K562 (cell line): ENCODE results near the gene SLC22A23. TPM values are rescaled to one million over a fixed set of nuclear protein-coding genes. Genes with fewer than 3 reads are reported as not detected.

ENCODE experiments used
- ARNT ChIP-seq, 2 experiments: fragments of 450-650 bp; IDR thresholded peaks; 2 replicates each; pipeline ENCODE4 v1.6.1; 2016; ENCODE audit warnings: mild to moderate bottlenecking in 1 of 2
- CCAR2 ChIP-seq: fragments of 200-400 bp; formaldehyde crosslinking; IDR thresholded peaks from 2 replicates; pipeline ENCODE4 v1.6.1; 2017; ENCODE audit warnings: mild to moderate bottlenecking, low read depth, low read length
- CREBBP ChIP-seq: IDR thresholded peaks from one replicate; pipeline ENCODE4 v1.6.1; 2012; ENCODE audit warnings: low read depth, mild to moderate bottlenecking, control low read depth, inconsistent platforms, low read length
- DEAF1 ChIP-seq: fragments of 450-650 bp; formaldehyde crosslinking; IDR thresholded peaks from 2 replicates; pipeline ENCODE4 v1.4.0; 2020; ENCODE audit warnings: mild to moderate bottlenecking, moderate library complexity
- HMG20B ChIP-seq: fragments of 250-450 bp; sonication (Bioruptor Pico); IDR thresholded peaks from 2 replicates; pipeline ENCODE4 v1.5.0; 2021; ENCODE audit warnings: mild to moderate bottlenecking
- ID3 ChIP-seq, 2 experiments: fragments of 250-450 bp in 1 of 2; fragments of 450-650 bp in 1 of 2; sonication (Bioruptor Pico) in 1 of 2; IDR thresholded peaks; 2 replicates each; pipeline versions ENCODE4 v1.6.1 to v1.8.0; 2016 to 2021; ENCODE audit warnings: mild to moderate bottlenecking in 2 of 2, moderate library complexity in 2 of 2, missing compliant biosample characterization in 1 of 2, missing genetic modification characterization in 1 of 2
- L3MBTL2 ChIP-seq: fragments of 450-650 bp; IDR thresholded peaks from 2 replicates; pipeline ENCODE4 v1.6.1; 2016; ENCODE audit warnings: mild to moderate bottlenecking, moderate library complexity
- MAFK ChIP-seq: IDR thresholded peaks from 2 replicates; pipeline ENCODE4 v1.6.1; 2011; ENCODE audit warnings: low read length, improper control_type of control experiment
- PHF21A ChIP-seq: fragments of 450-650 bp; IDR thresholded peaks from 2 replicates; pipeline ENCODE4 v1.6.1; 2017; ENCODE audit warnings: low read depth, borderline replicate concordance
- PHTF2 ChIP-seq: fragments of 250-450 bp; sonication (Bioruptor Pico); IDR thresholded peaks from 2 replicates; pipeline ENCODE4 v1.5.0; 2021; ENCODE audit warnings: mild to moderate bottlenecking
- RB1 ChIP-seq: fragments of 450-650 bp; IDR thresholded peaks from 2 replicates; pipeline ENCODE4 v1.6.1; 2017; ENCODE audit warnings: low read depth, mild to moderate bottlenecking
- RFX1 ChIP-seq: fragments of 450-650 bp; IDR thresholded peaks from 2 replicates; pipeline ENCODE4 v1.6.1; 2016; ENCODE audit warnings: mild to moderate bottlenecking, moderate library complexity
- SMAD4 ChIP-seq: fragments of 250-450 bp; sonication (Bioruptor Pico); conservative IDR thresholded peaks from 2 replicates; pipeline ENCODE4 v1.8.0; 2021; ENCODE audit warnings: inconsistent platforms, mild to moderate bottlenecking, moderate library complexity
- SMARCA4 ChIP-seq: fragments of 450-650 bp; IDR thresholded peaks from 2 replicates; pipeline ENCODE4 v1.6.1; 2016
- SMARCA5 ChIP-seq: fragments of 450-650 bp; IDR thresholded peaks from 2 replicates; pipeline ENCODE4 v1.6.1; 2016
- XRCC4 ChIP-seq: IDR thresholded peaks from one replicate; pipeline ENCODE4 v1.6.1; 2011; ENCODE audit not compliant: insufficient read depth, insufficient read length; ENCODE audit errors: extremely low read depth
- ZNF197 ChIP-seq: fragments of 200-800 bp; sonication (Bioruptor generic); IDR thresholded peaks from 2 replicates; pipeline ENCODE4 v1.6.1; 2016; ENCODE audit warnings: low read depth, missing genetic modification characterization, missing compliant biosample characterization
- ZNF280B ChIP-seq: fragments of 250-450 bp; sonication (Bioruptor Pico); IDR thresholded peaks from 2 replicates; pipeline ENCODE4 v1.5.1; 2021; ENCODE audit warnings: mild to moderate bottlenecking
- ZNF589 ChIP-seq: fragments of 200-800 bp; sonication (Bioruptor generic); IDR thresholded peaks from 2 replicates; pipeline ENCODE4 v1.6.1; 2016; ENCODE audit warnings: low read depth, missing genetic modification characterization, missing compliant biosample characterization
- ZNF717 ChIP-seq: fragments of 250-450 bp; sonication (Bioruptor Pico); IDR thresholded peaks from 2 replicates; pipeline ENCODE4 v1.5.0; 2021
- ZNF740 ChIP-seq, 3 experiments: fragments of 200-800 bp in 1 of 3; sonication (Bioruptor generic) in 1 of 3; sonication (generic) in 1 of 3; formaldehyde crosslinking in 1 of 3; IDR thresholded peaks; 2 replicates each; pipeline versions ENCODE4 v1.6.1 to v1.8.0; 2016 to 2022; ENCODE audit warnings: mild to moderate bottlenecking in 2 of 3, missing compliant biosample characterization in 2 of 3, missing genetic modification characterization in 2 of 3, missing genetic modification reagents in 1 of 3
- ZZZ3 ChIP-seq: fragments of 450-650 bp; IDR thresholded peaks from 2 replicates; pipeline ENCODE4 v1.6.1; 2016; ENCODE audit warnings: antibody characterized with exemption, mild to moderate bottlenecking, moderate library complexity
- polyA plus RNA-seq, 8 experiments: library from polyadenylated mRNA; depleted of rRNA in 4 of 8; stranded (reverse) in 5 of 8; unstranded in 3 of 8; fragments of >200 nt; fragmentation: Nextera tagmentation in 2 of 8; fragmentation: Illumina TruSeq in 1 of 8; extraction: Ambion mirVana in 2 of 8; extraction: Trizol in 1 of 8; gene quantifications; 2 replicates each; pipeline versions ENCODE4 v1.2.1 to v1.2.3, GENCODE V29; 2011 to 2014; ENCODE audit warnings: inconsistent platforms in 1 of 8, missing spikeins in 1 of 8
- total RNA-seq, 7 experiments: library from RNA; depleted of rRNA in 6 of 7; stranded (reverse); fragments of >200 nt in 6 of 7; fragmentation: Illumina TruSeq in 2 of 7; extraction: Trizol in 2 of 7; gene quantifications; 2 replicates each; pipeline versions ENCODE4 v1.2.1 to v1.2.3, GENCODE V29; 2011 to 2021; ENCODE audit warnings: low replicate concordance in 1 of 7

The SLC22A23 gene
- total and polyA plus RNA-seq, 9 of the 15 experiments (the other 6 are each of a cell fraction or from before 2014, with no cell fraction given): 0.30 to 8.7 (median 2.5) TPM

GRCh38 chr6:3337521-3338350 lies 119.1 kb downstream of the SLC22A23 start (continued):
- TF ChIP-seq PHTF2 (no peak), CREBBP (no peak), ZZZ3 (no peak), HMG20B (CRISPR knock-in tag) (no peak), SMARCA5 (no peak), SMAD4 (CRISPR knock-in tag) (peak; percentile 72), ZNF589 (CRISPR knock-in tag) (peak; percentile 77; the same call in 1 of the 2 replicates), DEAF1 (CRISPR knock-in tag) (no peak), MAFK (no peak), ARNT (IDR thresholded peaks at IDR 0.05) (no peak), CCAR2 (no peak), ZNF197 (CRISPR knock-in tag) (no peak; the same call in 1 of the 2 replicates), RFX1 (no peak), ZNF740 (CRISPR knock-in tag; IDR thresholded peaks at IDR 0.05) (no peak), ZNF740 (tag; IDR thresholded peaks at IDR 0.05) (no peak), ID3 (CRISPR knock-in tag; IDR thresholded peaks at IDR 0.05) (no peak), ID3 (tag; IDR thresholded peaks at IDR 0.05) (peak; percentile 76), RB1 (no peak), SMARCA4 (peak; percentile 91), L3MBTL2 (peak; percentile 75), ZNF717 (CRISPR knock-in tag) (no peak), XRCC4 (no peak), PHF21A (no peak), ZNF280B (no peak)
